ELF-1 (cell line): ENCODE measurements around the gene IP6K1.
"Not testable (repeated sequence)": the region's sequence is repeated elsewhere in the genome, so short reads cannot be mapped to it uniquely, and the experiment has no call there.

Experiments
- DNase-seq: peaks from one replicate; pipeline ENCODE4 v3.0.0-alpha.2; 2016; ENCODE audit warnings: low read depth, low spot score

The IP6K1 gene

DNA sequence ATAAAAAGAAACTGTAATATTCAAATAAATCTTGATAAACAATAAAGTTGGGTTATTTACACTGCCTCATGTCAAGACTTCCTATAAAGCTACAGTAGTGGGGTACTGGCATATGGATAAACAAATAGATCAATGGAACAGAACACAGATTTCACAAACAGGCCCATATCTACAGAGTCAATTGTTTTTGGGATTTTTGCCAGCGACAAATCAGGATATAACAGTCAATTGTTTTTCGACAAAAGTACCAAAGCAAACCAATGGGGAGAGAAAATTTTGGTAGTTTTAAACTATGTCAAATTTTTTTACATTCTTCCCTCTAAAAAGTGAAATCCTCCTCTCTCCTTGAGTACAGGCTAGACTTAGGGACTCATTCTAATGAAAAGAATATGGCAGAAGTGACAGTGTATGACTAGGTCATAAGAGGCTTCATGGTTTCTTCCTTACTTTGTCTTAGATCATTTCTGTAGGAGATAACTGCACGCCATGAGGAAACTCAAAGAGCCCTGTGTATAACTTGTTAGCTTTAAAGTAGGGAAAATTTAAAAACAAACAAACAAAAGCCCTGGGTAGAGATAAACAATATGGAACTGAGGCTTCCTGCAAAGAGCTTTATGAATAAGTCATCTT, 16.9 kb downstream of the IP6K1 start:
- no peak for DNase-seq

DNA sequence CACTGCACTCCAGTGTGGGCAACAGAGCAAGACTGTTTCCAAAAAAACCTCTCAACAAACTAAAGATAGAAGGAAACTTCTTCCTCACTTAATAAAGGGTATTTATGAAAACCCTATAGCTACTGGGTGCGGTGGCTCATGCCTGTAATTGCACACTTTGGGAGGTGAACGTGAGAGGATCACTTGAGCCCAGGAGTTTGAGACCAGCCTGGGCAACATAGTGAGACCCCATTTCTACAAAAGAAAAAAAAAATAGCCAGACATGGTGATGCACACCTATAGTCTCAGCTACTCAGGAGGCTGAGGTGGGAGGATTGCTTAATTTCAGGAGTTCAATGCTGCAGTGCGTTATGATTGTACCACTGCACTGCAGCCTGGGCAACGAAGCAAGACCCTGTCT, 22.4 kb downstream of the IP6K1 start:
- no peak for DNase-seq

DNA sequence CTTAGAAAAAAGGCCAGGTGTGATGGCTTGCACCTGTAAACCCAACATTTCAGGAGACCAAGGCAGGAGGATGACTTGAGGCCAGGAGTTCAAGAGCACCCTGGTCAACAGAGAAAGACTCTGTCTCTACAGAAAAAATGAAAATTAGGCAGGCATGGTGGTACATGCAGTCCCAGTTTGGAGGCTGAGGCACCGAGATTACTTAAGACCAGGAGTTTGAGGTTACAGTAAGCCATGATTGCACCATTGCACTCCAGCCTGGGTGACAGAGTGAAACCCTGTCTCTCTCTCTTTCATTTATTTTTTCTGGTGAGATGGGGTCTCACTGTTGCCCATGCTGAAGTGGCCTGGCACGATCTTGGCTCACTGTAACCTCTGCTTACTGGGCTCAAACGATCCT, 24.7 kb downstream of the IP6K1 start:
- no peak for DNase-seq

DNA sequence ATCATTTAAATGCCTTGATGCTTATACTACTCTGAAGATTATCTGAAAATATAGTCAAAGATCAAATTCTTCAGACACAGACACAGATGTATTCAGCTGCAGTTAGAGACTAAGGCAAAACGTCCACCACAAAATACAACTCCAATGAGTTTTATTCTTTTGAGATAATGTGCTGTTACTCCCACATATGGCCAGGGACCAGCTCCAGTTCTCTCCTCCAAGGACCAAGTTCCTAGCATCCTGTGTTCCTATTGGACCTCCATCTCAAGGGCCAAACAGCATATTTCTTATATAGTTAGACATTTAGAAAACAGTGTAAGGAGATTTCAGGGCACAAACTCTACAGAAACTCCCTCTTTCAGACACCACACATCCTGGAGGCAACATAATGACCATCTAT, 27.1 kb downstream of the IP6K1 start:
- DNase-seq = no peak

DNA sequence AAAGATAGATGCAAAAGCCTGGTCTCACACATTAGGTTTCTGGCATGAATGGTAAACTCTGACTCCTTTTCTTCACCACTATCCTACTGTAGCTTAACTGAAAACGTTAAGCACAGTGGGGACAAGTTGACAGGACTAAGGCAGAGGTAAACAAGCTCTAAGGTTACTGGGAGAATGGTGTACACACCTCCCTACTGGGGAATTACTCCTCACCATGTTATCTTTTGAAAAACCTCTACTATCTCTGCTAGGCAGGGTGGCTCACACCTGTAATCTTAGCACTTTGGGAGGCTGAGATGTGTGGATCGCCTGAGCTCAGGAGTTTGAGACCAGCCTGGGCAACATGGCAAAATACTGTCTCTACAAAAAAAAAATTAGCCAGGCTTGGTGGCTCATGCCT, 29.1 kb downstream of the IP6K1 start:
- DNase-seq = no peak

DNA sequence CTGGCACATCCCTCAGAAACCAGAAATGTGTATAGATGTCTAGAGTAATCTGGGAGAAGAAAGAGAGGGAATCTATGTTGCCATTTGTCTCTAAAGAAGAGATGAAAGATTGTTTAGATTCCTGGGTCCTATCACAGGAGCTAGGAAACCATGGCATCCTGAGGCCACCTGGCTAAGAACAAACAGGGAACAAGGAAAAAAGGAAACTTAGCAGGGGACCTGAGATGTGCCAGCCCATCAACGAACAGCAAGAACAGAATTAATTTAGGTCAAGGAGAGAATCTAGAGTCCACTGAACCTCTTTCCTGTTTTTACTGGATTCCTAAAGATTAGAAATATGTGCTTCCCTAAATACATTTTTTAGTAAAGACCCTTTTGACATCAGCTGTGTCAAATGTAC, 30.3 kb downstream of the IP6K1 start:
- DNase-seq = no peak

DNA sequence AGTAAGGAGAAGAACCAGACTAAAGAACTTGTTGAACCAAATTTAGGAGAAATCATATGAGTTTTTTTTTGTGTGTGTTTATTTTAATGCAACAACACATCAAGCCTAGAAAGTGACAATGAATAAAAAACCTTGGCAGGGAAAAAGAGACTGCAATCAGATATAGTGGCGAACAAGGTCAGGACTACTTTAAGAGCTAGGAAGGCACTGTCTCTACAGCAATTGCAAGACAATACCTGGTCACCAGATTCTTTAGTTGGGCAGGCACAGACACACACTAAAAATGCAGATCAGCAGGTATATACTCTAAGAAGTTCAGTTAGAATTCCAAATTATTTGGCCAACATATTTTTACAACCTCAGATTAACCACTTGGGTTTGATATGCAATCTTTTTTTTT, 31.8 kb downstream of the IP6K1 start:
- DNase-seq = no peak

DNA sequence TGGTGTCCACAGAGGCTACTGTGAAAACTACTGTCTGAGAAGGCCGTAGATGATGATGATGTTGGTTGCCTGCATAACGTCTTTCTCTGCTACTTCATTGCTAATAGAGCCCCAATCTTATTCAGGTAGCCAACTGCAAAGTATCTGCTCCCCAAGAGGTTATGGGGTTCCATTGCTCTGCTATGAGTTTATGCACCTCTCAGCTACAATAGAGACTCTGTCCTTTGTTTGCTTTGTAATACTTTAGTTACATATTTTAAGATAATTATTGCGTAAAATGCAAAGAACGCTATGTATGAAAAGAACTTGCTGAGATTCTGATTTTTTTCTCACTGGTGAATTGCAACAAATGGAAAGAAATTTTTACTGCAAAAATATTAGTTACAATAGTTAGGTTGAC, 34.8 kb downstream of the IP6K1 start:
- no peak for DNase-seq

DNA sequence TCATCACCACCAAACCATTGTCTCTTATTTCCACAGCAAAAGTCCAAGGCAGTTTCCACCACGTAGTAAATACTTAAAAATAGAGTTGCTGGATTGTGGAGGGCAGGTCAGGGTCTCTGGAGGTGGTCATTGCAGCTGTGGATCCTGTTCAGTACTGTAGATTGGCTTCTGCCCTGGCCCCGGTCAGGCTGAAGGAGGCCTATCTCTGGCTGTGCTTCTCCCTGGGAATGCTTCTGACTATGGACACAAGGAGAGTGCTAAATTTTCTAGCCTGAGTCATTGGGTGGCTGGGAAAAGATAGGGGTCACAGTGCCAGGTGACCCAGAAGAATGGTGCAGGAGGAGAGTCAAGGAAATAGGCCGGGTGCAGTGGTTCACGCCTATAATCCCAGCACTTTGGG, 36.3 kb downstream of the IP6K1 start:
- no peak for DNase-seq

DNA sequence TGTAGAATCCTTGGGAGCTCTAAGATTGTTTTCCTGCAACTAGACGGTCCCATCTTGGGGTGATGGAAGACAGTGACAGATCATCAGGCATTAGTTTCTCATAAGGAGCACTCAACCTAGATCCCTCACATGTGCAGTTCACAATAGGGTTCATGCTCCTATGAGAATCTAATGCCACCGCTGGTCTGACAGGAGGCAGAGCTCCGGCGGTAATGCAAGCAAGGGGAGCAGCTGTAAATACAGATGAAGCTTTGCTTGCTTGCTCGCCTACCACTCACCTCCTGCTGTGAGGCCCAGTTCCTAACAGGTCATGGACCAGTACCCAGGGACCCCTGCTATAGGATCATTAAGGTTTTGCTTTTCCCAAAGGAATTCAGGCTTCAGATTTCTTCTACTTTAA, 37.5 kb downstream of the IP6K1 start:
- not testable (repeated sequence) for DNase-seq

DNA sequence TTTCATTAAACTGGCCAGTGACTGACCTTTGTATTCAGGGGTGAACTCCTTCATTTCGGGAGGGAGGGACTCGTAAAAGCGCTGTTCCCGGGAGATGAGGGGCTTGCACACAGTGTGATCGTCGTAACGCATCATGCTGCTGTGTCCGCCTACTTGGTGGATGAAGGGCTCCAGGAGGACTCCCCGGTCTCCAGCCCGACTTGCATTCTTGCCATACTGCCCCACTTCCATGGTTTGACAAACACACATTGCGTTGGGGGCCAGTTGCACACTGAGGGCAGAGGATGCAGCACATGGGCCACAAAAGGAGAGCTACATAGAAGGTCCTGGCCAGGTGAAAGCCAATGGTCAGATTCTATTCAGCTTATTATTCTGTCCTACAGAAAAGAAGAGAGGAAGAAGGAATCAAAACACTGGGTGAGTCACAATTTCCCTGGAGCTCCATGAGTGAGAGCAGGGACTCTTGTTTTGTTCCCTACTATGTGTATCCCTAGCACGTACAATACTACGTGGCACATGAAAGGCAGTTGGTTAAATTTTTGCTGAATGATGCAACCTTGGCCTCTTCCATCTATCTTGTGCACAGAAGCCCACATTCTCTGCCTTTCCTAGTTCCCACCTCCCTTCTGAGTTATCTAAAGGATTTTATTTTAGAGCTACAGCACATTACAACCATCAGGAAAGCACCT, 38.4 kb downstream of the IP6K1 start:
- DNase-seq = no peak

DNA sequence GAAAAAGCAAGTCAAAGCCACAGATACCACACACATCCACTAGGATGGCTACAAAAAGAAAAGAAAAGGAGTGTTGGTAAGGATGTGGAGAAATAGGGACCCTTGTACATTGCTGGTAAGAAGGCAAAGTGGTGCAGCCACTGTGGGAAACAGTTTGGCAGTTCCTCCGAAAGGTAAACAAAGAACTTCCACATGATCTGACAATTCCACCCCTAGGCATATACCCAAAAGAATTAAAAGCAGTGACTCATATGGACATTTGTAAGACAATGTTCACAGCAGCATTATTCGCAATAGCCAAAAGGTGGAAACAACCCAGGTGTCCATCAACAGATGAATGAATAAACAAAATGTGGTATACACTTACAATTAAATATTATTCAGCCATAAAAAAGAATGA, 40.4 kb downstream of the IP6K1 start:
- no peak for DNase-seq

DNA sequence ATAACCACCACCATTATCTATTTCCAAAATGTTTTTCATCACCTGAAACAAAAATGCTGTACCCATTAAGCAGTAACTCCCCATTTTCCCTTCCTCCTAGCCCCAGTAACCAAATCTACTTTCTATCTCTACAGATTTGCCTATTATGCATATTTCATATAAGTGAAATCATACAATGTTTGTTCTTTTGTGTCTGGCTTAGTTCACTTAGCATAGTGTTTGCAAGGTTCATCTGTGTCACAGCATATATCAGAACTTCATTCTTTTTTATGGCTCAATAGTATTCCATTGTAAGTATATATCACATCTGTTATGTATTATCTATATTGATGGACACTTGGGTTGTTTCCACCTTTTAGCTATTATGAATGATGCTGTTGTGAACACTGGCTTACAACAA, 45.9 kb downstream of the IP6K1 start:
- no peak for DNase-seq

DNA sequence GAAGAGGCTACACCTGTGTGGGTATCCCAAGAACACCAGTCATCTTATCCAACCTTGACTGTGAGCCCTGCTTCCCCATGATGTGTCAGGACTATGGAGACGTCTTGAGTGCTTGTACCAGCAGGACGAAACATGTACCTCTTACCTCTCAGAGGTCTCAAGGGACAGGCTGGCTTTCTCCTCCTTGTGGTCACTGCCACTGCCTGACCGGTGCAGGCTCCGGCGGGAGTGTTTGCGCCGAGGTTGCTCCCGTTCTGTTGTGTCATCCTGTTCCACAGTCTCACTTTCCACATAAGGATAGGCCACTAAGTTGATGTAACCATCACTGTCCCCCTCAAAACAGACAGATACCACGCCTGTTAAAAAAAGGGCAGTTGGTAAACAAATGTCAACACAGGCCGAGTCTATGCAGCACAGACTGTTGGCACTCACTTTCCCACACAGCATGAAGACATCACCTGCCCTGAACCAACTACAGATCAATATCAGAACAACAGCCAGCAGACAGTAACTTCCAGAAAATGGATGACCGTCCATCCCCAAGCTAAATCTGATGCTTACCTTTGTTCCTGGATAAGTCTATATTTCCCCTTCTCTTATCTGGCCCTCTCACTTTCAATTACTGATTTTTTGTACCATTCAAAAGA, 48.2 kb downstream of the IP6K1 start:
- DNase-seq = no peak

DNA sequence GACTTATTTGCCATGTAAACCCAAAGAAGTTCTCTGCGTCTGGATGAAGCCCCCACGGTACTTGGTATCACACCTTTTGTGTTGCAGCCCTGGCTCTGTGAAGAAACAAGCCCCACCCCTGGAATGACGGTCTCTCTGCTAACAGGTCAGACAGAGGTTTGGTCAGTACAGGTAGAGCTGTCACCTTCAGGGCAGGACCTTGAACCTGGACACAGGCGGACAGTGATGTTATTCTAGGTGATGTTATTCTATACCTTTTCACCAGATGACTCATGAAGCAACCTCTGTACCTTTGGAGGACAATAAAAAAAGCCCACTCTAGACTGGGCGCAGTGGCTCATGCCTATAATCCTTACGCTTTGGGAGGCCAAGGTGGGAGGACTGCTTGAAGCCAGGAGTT, 51.6 kb downstream of the IP6K1 start:
- no peak for DNase-seq

DNA sequence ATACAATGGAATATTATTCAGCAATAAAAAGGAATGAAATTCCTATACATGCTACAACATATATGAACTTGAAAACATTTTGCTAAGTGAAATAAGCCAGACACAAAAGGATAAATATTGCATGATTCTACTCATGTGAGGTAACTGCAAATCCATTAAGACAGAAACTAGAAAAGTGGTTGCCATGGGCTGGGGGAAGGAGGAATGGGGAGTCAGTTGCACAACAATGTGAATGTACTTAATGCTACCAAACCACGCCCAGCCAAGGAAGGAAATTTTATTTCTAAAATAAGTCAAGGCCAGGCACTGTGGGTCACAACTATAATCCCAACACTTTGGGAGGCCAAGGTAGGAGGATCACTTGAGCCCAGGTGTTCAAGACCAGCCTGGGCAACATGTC, 52.8 kb downstream of the IP6K1 start:
- no peak for DNase-seq

DNA sequence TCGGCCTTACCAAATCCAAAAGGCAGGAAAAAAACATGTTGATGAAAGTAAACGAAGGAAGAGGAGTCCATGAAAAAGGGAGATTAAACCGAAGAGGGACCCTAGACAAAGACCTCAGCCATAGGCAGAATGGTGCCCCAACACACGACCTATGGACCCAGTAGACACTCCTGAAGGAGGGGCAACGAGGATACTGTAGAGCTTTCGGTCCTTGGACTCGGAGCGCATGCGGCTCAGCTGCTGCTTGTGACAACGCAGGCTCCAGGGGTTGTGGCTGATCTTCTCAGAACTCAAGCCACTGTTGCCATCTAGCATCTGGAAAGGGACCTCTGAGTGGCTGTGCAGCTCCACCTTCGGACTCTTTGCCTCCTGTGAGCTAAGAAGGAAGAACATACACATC, 53.7 kb downstream of the IP6K1 start:
- DNase-seq = no peak

DNA sequence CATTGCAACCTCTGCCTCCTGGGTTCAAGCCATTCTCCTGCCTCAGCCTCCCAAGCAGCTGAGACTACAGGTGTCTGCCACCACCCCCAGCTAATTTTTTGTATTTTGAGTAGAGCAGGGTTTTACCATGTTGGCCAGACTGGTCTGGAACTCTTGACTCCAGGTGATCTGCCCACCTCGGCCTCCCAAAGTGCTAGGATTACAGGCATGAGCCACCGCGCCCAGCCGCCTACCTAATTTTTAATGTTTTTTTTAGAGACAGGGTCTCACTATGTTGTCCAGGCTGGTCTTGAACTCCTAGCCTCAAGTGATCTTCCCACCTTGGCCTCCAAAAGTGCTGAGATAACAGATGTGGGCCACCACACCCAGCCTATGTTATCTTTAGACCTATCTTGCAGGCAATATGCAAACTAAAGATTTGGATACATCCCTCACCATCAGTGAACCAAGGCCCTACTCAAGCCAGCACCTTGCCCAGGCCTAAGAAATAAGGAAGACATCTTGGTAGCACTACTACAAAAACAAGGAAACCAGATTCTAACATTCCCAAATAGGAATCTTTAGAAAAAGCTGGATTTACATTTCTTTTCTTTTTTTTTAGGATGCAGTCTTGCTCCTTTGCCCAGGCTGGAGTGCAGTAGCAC, 56.3 kb downstream of the IP6K1 start:
- DNase-seq = no peak

DNA sequence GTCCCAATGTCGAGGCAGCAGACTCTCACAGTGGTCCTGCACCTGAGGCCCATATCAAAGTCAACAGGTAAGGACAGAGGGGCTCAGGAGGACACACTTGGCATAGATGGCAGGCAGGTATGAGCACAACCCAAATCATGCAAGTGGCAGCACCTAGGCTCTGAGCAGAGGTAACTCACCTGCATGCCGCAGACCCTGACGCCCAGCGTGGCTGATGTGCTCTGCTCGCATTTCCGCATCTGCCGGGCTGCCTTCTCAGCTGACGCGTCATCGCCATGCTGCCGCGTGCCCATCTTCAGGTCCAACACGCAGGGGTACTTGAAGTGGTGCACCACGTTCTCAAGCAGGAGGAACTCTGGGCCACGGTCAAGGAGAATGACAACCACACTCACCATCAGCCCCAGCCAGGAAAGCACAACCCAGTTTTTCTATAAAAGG, 58.4 kb downstream of the IP6K1 start:
- DNase-seq = no peak

DNA sequence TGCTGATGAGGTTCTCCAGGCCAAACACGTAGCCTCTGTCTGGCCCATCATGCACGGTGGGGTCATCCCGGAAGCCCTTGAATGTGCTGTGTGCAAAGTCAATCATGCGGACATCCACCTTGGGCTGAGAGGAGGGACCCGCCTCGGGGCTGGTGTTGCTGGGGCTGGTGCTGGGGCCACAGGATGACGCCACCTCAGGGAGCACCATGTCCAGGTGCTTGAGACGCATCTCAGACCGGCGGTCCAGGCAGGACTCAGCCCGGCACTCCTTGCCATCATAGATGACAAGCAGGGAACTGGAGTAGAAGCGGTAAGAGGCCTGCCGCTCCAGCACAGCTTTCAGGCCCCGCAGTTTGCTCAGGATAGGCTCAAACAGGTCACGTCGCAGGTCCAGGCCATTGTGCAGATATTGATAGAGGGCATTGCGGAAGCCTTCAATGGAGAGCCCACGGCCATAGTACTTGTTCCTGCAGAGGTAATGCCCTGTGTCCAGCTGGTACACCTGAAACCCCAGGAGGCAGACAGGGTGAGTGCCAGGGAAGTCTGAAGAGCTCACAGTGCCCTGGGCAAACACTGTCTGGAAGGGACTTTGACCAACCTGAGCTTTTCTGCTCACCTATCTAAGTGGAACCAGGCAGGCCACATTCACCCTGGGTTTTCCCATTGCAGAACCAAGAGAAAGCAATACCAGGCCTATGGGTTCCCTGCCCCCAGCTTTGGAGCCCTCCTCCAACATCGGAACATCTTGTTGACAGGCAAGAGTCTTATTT, 59.0 kb downstream of the IP6K1 start:
- no peak for DNase-seq

DNA sequence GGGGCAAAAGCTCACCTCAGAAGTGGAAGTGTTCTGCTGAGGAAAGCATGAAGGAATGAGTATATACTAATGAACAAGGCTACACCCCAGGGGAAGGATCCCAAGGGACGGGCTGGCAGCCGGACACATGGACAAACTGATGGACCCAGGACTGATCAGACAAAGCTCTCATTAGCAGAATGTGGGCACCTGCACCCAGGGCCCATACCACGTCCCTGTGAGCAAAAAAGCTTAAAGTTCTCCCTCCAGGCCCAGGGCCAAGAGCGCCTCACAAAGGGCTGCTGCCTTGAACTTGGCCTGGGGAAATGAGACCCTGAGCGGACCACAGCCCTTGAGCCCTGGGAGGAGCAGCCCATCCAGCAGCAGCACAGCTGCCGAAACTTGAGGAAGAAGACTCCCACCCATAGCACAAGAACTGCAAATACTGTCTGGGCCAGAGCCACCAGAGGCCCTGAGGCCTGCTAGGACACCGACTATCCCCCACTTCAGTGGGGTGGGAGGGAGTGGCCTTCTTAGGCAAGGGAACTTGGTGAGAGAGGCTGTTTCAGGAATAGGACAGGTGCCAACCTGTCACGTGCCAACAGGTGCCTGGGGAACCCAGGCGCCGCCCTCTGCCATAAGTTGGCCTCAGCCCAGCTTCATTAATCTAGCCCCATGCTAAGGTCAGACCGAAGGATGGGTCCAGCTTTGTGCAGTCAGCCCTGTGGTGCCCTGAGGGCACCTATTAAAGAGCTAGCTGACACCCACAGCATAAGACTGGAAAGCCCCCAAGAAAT, 60.2 kb downstream of the IP6K1 start:
- no peak for DNase-seq
